Neural cell (in vitro differentiated cells): ENCODE data around the gene RPS19BP1.

Experiments used
- EP300 ChIP-seq: fragments of 450-650 bp; conservative IDR thresholded peaks from 2 replicates; pipeline ENCODE4 v1.6.1; 2014; ENCODE audit warnings: antibody characterized with exemption, mild to moderate bottlenecking, moderate library complexity; ENCODE audit not compliant: poor library complexity, severe bottlenecking
- EZH2 ChIP-seq: fragments of 200-600, 300-800 bp; shearing (Covaris generic), sonication (generic); IDR thresholded peaks from 2 replicates; pipeline ENCODE4 v1.6.1; 2014; ENCODE audit warnings: antibody characterized with exemption, low read length, borderline replicate concordance, mild to moderate bottlenecking; ENCODE audit not compliant: insufficient read depth, poor library complexity, severe bottlenecking
- MXI1 ChIP-seq: fragments of 450-650 bp; conservative IDR thresholded peaks from 2 replicates; pipeline ENCODE4 v1.6.1; 2014; ENCODE audit warnings: antibody characterized with exemption, mild to moderate bottlenecking; ENCODE audit not compliant: poor library complexity, severe bottlenecking
- RAD21 ChIP-seq: fragments of 450-650 bp; conservative IDR thresholded peaks from 2 replicates; pipeline ENCODE4 v1.6.1; 2014; ENCODE audit warnings: antibody characterized with exemption, mild to moderate bottlenecking, moderate library complexity
- REST ChIP-seq: IDR thresholded peaks from 2 replicates; pipeline ENCODE4 v1.6.1; 2012; ENCODE audit warnings: borderline replicate concordance
- TF ChIP-seq, protein P1 (sequence below): fragments of 450-650 bp; IDR thresholded peaks from 2 replicates; pipeline ENCODE4 v1.5.1; 2014; ENCODE audit warnings: antibody characterized with exemption, mild to moderate bottlenecking, moderate library complexity; ENCODE audit not compliant: poor library complexity, severe bottlenecking

DNA sequence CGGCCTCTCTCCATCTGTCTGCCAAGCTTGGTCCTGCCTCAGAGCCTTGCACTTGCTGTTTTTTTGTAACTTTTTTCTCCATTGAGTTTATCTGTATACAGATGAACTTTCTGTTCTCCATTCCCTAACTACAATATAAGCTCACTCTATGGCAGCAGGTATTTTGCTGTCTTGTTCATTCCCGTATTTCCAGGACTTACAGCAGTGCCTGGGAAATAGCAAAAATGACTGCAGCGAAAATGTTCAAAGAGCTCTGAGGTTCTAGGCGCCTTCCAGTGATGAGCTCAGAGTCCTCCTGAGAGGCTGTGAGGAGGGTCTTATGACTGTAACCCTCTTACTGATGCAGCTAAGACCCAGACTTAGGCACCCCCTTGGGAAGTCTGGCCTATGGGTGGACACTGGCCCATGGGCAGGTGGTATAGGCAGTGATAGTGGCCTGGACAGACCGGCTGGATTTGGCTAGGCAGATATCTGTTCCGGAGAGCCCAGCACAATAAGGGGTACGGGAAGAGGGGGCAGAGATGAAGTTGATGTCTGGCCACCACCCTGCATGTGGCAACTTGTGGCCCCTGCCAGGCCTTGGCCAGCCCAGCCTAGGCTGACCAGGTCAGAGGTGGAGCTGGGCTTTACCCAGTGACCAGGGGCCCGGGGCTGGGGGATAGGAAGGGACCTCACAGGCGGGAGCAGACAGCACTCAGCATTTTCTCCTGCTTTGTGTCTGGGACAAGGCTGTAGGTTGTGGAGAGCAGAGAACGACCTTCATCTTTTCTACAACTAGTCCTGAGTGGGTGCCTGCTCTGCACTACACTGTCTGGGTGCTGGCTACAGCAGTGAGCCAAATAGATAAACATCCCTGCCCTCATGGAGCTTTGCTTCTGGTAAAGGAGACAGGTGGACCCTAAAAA, 7.5 kb downstream of the RPS19BP1 start:
- TF ChIP-seq, protein P1, sequence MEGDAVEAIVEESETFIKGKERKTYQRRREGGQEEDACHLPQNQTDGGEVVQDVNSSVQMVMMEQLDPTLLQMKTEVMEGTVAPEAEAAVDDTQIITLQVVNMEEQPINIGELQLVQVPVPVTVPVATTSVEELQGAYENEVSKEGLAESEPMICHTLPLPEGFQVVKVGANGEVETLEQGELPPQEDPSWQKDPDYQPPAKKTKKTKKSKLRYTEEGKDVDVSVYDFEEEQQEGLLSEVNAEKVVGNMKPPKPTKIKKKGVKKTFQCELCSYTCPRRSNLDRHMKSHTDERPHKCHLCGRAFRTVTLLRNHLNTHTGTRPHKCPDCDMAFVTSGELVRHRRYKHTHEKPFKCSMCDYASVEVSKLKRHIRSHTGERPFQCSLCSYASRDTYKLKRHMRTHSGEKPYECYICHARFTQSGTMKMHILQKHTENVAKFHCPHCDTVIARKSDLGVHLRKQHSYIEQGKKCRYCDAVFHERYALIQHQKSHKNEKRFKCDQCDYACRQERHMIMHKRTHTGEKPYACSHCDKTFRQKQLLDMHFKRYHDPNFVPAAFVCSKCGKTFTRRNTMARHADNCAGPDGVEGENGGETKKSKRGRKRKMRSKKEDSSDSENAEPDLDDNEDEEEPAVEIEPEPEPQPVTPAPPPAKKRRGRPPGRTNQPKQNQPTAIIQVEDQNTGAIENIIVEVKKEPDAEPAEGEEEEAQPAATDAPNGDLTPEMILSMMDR, result no peak
- no peak for TF ChIP-seq EP300
- no peak for TF ChIP-seq REST
- TF ChIP-seq RAD21, result no peak
- TF ChIP-seq EZH2, result no peak
- TF ChIP-seq MXI1, result no peak
